ENCODE results near the gene LRRC10B. TPM values are rescaled to one million over a fixed set of nuclear protein-coding genes. Genes with fewer than 3 reads are reported as not detected.

The LRRC10B gene
- total RNA-seq, 1 experiment from 2014 or later: not detected

GRCh38 chr11:61547246-61547645, 38.7 kb downstream of the LRRC10B start:
- Histone ChIP-seq H3K9me2 (ENCODE audit: insufficient read depth) (no peaks in the 10 kb centered on the region), H3K79me2 (ENCODE audit: insufficient read depth, low read length) (no peaks in the 10 kb centered on the region), H3K36me3 (ENCODE audit: control insufficient read depth in 1 of 2, insufficient read depth in 2 of 2, low read length in 2 of 2) (no peaks in the 10 kb centered on the region; a peak in 1 of 4 replicates), H3K27me3 (ENCODE audit: insufficient read depth, low read length) (no peaks in the 10 kb centered on the region), H3K9me3 (ENCODE audit: control insufficient read depth in 1 of 2, insufficient read depth in 1 of 2, low read depth in 1 of 2, low read length in 2 of 2) (no peaks in the 10 kb centered on the region), H4K20me1 (ENCODE audit: insufficient read depth) (no peaks in the 10 kb centered on the region), H3K9ac (ENCODE audit: low read length) (no peak overlapping the region), H2AFZ (ENCODE audit: low read depth, low read length, poor library complexity, severe bottlenecking) (no peak overlapping the region), H3K27ac (ENCODE audit: low read depth, low read length) (no peak overlapping the region), H3K4me1 (ENCODE audit: control insufficient read depth in 1 of 2, insufficient read depth in 2 of 2, low read length in 2 of 2) (peaks cover 9 to 21% of the 10 kb centered on the region in 2 experiments), H3K4me3 (replicated peaks in 1 of 2; ENCODE audit: low read depth in 1 of 2, low read length in 2 of 2) (no peak overlapping the region), H3K4me2 (ENCODE audit: low read length) (no peak overlapping the region)
- no TSS peak for BruUV-seq (replicated peaks)
- ChIA-PET RAD21 (ENCODE audit: low non-redundant PET in 1 of 2, low total read pairs in 2 of 2, uncharacterized antibody in 2 of 2, unreplicated experiment in 2 of 2) (no interaction called here), CTCF (interaction anchor here (1.5 kb wide), 1 partner anchor 15 kb away, joined by 3 read pairs; no protein-coding TSS in a partner anchor), POLR2A (no interaction called here)
- TF ChIP-seq EZH2 (IDR thresholded peaks at IDR 0.05) (no peak), CTCF (IDR thresholded peaks at IDR 0.05 in 2 of 3, conservative IDR thresholded peaks at IDR 0.05 in 1 of 3; ENCODE audit: borderline replicate concordance in 1 of 3, insufficient read depth in 1 of 3, low read depth in 2 of 3, low read length in 2 of 3) (no peak), CEBPB (IDR thresholded peaks at IDR 0.05; ENCODE audit: low read depth) (no peak), JUND (IDR thresholded peaks at IDR 0.05) (no peak), POLR2A (IDR thresholded peaks at IDR 0.05; ENCODE audit: borderline replicate concordance, extremely low read depth, insufficient read depth, insufficient read length) (no peak), SRF (IDR thresholded peaks at IDR 0.05; ENCODE audit: low read depth) (no peak), SIN3A (IDR thresholded peaks at IDR 0.05; ENCODE audit: low read depth) (no peak), POLR2AphosphoS5 (IDR thresholded peaks at IDR 0.05; ENCODE audit: low read depth, low read length) (no peak), ELF1 (IDR thresholded peaks at IDR 0.05; ENCODE audit: borderline replicate concordance, low read depth) (no peak), FOSL1 (IDR thresholded peaks at IDR 0.05; ENCODE audit: low read depth) (no peak), REST (IDR thresholded peaks at IDR 0.05; ENCODE audit: low read depth) (no peak), ZBTB33 (IDR thresholded peaks at IDR 0.05; ENCODE audit: extremely low read depth, insufficient replicate concordance, low read length) (no peak), ATF3 (IDR thresholded peaks at IDR 0.05) (no peak), SP1 (IDR thresholded peaks at IDR 0.05; ENCODE audit: low read depth) (no peak), ZFX (IDR thresholded peaks at IDR 0.05) (no peak), RAD21 (IDR thresholded peaks at IDR 0.05; ENCODE audit: low read depth) (no peak), EGR1 (IDR thresholded peaks at IDR 0.05; ENCODE audit: low read depth) (no peak), CBX3 (IDR thresholded peaks at IDR 0.05; ENCODE audit: low read depth) (no peak)
- no peak for ATAC-seq
- no peak for DNase-seq (ENCODE audit: low read depth, low spot score)
- intact Hi-C loops (cut with micrococcal nuclease): no loop called here

Data from HCT116 (cell line).